Kidney tubule cell (primary cell): Measurements from ENCODE around the gene RFC4.
"Not testable (repeated sequence)": the region's sequence is repeated elsewhere in the genome, so short reads cannot be mapped to it uniquely, and the experiment has no call there.

Source experiments
- DNase-seq: peaks from one replicate; pipeline ENCODE4 v3.0.0-alpha.2; 2018; ENCODE audit warnings: low spot score

Gene RFC4, protein sequence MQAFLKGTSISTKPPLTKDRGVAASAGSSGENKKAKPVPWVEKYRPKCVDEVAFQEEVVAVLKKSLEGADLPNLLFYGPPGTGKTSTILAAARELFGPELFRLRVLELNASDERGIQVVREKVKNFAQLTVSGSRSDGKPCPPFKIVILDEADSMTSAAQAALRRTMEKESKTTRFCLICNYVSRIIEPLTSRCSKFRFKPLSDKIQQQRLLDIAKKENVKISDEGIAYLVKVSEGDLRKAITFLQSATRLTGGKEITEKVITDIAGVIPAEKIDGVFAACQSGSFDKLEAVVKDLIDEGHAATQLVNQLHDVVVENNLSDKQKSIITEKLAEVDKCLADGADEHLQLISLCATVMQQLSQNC

DNA sequence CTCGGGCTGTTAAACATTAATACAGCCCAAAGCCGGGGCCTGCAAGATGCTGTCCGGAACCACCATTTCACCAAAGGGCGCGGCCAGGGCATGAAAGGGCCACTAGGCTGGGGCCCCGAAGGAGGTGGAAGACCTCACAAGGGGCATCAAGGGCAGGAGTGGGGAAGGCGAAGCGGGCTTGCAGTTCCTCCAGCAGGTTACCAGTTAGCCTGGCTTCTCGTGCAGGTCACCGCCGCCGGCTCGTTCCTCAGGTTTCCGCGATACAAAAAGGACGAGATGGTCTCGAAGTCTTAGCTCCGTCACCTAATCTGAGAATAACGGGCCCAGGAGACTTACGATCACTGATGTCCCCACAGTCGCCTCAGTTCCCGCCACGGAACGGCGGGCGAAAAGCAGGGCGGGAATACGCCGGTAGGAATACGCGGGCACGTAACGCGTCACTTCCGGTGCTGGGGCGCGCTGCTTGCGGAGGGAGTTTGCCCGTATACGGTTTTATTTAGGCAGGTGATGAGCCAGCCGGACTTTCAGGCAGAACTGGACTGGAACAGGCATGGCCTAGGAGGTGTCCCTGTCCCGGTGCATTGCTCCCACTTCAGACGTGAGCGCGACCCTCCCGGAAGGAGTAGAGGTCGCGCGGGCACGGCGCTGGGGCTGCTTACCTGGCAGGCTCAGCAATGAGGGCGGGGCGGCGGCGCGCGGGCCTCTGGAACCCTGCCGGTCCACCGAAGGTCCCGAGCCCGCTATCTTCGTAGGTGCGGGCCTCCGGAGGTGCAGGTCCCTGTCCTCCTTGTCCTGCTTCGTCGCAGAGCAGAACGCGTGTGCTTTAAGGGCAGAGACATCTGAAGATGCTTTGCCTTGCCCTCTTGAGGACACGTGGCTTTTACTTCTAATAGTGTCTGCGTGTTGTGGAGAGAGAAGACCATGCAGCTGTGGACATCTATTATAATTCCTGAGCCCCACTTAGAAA, at the start of gene RFC4:
Gene RFC4 (minus strand): TSS at position 394 of the 967 bp plus-strand sequence. CDS start 1,769 bp downstream, outside the sequence.
- peak; percentile 82 for DNase-seq

DNA sequence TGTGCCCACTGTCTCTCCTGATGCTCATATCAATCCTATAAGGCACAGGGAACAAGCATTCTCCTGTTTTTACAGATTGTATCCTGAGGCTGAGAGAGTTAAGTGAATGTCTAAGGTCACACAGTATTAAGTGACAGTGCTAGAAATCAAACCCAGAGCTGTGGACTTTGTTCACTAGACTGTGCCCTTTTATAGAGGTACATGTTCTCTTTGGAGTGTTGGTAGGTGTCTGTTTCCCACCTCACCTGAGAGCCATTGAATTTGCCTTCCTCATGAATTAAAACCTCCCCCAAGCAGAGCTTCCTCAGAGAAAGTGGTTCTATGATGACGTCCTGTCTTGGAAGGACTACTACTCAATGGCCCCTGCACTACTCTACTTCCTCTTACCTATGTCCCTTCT, 48.7 kb upstream of the RFC4 start:
- no peak for DNase-seq

DNA sequence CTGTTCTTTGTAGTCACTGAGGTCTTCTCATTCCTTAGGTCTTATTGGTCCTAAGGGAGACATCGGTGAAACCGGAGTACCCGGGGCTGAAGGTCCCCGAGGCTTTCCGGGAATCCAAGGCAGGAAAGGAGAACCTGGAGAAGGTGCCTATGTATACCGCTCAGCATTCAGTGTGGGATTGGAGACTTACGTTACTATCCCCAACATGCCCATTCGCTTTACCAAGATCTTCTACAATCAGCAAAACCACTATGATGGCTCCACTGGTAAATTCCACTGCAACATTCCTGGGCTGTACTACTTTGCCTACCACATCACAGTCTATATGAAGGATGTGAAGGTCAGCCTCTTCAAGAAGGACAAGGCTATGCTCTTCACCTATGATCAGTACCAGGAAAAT, 47.9 kb upstream of the RFC4 start:
- no peak for DNase-seq

DNA sequence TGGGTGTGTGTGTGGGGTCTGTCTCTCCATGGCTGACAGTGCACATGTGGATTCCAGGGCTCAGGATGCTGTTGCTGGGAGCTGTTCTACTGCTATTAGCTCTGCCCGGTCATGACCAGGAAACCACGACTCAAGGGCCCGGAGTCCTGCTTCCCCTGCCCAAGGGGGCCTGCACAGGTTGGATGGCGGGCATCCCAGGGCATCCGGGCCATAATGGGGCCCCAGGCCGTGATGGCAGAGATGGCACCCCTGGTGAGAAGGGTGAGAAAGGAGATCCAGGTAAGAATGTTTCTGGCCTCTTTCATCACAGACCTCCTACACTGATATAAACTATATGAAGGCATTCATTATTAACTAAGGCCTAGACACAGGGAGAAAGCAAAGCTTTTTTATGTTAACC, 46.7 kb upstream of the RFC4 start:
- no peak for DNase-seq

DNA sequence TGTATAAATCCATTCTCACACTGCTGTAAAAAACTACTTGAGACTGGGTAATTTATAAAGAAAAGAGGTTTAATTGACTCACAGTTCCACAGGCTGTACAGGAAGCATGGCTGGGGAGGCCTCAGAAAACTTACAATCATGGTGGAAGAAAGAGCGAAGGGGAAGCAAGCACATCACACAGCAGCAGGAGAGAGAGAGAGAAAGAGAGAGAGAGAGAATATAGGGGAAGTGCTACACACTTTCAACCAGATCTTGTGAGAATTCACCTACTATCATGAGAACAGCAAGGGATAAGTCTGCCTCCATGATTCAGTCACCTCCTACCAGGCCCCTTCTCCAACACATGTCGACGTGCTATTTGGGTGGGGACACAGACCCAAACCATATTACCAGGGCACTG, 45.6 kb upstream of the RFC4 start:
- DNase-seq = not testable (repeated sequence)

DNA sequence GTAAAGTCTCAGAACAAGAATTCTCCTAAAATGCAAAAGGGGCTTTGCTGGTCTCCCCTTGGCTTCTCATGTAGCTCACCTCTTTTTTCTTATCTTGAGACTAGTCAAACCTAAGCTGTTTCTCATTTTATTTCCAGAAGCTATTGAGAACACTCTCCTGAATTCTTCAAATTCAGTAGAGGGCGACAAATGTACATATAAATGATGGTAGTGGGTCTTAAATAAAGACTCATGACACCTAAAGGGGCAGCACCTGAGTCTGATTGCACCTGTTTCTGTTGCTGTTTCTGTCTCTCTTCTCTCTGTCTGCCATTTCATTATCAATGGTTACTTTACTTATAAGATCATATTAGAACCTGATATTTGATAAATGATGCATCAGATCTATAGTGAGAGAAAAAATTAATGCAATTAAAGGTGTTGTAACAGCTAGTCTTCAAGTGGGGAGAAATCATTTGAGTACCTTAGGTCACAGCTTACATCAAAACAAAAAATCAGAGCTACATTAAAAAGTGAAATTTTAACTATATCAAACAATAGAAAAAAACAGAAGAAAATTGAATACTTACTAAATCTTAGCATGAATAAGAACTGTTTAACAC, 43.2 kb upstream of the RFC4 start:
- DNase-seq = peak; percentile 56

DNA sequence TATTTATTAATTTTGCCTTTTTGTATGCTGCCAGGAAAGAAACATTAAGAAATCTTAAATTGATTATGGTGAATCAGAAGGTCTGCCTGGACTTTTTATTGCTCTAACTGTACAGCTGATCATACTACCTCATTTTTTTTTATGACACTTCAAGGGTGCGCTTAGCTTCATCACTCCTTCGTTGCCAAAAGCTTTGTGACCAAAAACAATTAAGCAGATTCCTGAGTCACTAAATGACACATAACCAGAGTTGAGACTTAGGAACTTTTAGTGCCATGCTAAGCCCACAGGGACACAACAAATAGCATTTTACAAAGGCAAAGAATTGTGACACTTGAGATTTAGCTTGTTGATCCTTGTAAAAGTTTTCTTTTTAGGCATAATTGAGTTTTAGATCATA, 41.2 kb upstream of the RFC4 start:
- DNase-seq = no peak

DNA sequence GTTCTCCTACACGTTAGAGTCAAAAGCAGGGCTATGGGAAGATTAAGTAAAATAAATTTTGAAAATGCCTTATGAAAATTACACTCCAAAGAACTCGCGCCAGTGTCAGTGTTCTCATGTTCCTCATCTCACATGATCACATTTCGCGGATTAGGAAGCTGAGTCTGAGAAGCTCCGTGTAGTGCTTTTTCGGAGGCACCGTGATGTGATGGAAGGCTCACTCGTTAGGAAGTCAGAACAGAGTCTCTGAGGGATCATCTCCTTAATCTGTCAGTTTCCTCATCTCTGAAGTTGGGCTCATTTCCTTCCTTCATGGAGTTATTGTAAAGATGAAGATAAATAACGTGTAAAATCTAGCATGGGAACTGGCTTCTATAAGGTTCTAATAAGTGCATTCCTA, 39.5 kb upstream of the RFC4 start:
- DNase-seq = no peak

DNA sequence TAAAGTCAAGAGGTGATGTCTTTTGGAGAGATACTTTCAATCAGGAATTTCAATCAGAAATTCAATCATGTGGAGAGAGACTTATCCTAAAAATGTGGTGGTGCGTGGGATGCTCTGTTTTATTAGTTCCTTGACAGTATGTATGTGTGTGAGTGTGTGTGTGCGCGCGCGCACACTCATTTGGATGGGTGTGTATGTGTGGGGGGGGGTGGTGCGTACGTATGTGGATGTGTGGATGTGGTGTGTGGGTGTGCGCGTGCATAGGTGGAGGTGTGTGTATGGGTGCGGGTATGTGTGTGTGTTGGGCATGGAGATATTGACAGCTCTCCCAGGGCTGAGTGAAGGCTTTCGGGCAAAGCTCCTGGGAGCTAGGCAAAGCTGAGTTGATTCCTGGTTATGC, 38.6 kb upstream of the RFC4 start:
- DNase-seq = no peak

DNA sequence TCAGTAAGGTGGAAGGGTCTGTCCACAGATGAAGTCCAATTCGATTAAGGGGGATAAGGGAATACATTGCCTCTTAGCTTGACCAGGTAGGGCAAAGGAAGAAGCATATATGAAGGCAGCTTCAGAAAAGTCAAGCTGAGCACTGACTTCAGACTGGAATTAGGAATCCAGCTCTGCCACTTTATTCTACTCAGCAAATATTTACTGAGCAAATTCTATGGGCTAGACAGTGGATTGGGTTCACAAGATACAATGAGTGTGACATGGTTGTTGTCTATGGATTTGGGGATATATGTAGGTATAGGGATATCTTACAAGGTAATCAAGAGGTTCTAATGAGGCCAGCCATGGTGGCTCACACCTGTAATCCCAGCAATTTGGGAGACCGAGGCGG, 36.8 kb upstream of the RFC4 start:
- no peak for DNase-seq

DNA sequence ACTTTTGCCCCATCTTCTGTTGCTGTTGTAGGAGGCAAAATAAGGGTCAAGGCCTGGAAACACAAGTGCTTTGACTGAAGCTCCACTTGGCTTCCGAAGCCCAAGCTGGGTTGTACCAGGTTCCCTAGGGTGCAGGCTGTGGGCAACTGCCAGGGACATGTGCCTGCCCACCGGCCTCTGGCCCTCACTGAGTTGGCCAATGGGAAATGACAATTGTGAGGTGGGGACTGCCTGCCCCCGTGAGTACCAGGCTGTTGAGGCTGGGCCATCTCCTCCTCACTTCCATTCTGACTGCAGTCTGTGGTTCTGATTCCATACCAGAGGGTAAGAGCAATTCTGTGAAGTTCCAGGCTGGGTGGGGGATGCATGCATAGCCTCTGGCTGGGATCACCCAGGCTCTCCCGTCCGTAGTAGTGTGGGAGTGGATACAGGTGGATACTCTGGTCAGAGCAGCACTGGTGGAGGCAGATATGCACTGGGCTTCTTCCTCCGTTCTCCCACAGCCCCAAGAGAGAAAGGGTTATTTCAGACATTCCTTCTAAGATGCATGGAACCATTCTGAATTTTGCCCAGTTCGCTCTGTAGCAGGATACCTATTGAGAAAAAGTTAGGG, 36.2 kb upstream of the RFC4 start, which contains the start of gene ADIPOQ:
Gene ADIPOQ (plus strand): TSS at position 285 of the 613 bp plus-strand sequence. CDS start 10,349 bp downstream, outside the sequence.
- no peak for DNase-seq

DNA sequence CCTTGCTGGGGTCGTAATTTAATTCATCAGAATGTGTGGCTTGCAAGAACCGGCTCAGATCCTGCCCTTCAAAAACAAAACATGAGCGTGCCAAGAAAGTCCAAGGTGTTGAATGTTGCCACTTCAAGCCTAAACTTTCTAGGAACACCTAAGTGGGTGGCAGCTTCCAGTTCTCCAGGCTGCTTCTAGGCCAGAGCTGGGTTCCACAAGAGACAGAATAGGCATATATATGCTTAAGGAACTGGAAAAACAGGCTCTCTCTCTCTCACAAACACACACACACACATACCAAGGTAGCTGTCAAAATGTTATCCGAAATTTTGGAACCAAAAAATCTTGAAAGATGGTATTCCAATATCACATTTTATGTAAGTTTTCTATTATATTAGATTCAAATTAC, 35.3 kb upstream of the RFC4 start:
- DNase-seq = no peak

DNA sequence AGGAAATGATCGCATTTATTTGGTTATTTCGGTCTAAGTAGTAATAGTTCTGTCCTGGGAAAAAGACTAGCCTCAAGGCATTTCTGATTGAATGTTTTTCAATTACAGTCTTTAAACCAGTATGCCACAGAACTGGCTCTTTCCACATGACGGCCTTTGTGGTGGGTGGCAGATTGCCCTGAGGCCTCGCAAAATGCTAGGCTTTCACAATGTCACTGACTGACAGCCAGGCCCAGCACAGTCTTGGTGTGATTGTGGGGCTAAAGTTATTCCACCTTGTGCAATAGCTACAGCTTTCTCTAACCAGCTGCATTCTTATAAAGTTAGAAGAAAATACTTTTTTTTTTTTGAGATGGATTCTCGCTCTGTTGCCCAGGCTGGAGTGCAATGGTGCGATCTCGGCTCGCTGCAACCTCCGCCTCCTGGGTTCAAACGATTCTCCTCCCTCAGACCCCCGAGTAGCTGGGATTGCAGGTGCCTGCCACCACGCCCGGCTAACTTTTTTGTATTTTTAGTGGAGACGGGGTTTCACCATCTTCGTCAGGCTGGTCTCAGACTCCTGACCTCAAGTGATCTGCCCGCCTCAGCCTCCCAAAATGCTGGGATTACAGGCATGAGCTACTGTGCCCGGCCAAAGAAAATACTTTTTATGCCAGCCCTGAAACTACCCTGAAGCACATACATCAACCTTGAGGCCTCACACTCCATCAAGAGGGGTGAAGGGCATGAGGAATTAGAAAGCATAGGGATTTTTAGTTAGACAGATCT, 33.8 kb upstream of the RFC4 start:
- DNase-seq = peak; percentile 48

DNA sequence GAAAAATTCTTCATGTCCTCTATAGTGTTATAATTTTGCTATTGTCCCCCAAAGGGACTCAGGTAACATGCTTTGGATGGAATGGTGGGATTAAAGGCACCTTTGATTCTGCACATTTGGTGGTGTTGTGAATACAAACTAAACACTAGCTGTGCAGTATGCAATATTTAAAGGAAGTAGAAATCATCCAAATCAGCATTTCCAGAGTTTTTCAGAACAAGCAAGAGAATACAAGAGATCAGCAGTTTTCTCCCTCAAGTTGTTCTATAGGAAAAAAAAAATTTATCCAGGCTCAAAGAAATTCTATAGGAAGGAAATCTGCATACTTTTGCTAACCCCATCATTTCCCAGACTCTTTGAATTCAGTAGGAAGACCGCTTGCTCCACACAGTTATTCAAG, 26.0 kb upstream of the RFC4 start:
- DNase-seq = no peak

DNA sequence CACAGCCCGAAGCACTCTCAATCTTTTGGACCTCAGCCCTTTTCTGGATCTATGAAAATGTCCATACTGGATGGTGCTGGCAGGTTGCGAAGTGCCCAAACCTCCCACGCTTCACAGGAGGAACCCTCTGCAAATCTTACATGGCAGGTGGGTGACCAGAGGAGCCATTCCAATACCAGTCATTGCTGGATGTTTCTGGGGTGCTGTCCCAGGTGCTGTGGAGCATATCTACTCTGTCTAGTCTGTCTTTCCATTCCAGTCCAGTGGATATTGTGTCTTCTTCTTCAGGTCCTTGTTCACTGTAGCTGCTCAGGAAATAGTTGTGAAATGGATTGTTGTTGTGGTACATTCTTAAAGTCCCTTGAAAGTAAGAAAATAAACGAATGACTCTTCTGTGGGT, 25.5 kb upstream of the RFC4 start:
- no peak for DNase-seq

DNA sequence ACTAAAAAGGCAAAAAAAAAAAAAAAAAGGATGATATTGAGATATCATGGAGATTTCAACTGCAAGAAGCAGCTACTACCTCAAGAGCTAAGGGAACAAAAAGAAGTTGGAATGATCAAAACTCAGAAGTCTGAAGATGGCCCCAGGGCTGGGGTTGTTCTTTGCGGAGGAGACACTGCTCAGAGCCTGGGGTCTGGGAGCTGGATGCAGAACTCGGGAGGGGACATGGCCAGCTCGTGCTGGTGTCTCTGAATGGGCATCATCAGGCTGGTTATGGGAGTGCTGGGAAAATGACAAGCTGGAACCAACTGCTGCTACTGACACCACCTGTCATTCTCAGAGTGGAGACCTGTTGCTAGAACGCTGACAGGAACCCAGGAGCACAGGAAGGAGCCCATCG, 22.1 kb upstream of the RFC4 start:
- no peak for DNase-seq

DNA sequence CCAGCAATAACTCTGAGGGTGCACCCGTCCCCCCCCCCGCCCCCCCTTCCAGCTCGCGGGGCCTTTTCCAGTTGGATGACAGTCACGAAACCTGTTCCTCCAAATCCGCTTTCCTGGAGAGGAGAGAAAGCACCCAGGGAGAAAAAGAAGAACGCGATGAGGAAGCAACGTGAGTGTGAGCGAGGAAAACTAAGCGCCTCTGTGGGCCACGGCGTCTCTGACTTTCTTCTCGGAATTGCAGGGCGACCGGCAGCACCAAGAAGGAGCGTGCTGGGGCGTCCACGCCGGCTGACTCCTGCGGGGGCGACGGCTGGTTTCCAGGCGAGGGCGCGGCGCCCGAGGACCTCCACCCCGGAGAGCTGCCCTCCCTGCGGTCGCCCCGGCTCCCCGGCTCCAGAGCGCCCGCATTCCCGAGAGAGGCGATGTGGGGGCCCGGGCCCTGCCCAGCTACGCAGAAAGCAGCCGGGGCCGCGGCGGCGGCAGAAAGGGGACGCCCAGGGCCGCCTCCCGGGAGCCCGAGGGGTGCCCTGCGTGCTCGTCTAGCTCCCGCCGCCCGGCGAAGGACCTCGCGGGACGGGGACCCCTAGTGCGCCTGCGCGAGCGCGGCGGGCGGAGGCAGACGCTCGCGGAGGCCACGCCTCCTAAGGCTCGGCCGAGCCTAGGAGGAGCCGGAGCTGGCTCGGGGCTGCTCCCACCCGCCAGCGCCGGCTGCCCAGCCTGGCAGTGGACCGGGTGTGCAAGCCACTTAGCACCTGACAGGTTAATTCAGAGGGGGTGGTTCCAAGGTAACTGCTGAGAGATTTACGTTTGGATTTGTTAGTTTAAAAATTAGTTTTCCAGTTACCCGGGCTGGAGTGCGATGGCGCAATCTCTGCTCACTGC, 20.9 kb upstream of the RFC4 start:
- peak; percentile 89 for DNase-seq

DNA sequence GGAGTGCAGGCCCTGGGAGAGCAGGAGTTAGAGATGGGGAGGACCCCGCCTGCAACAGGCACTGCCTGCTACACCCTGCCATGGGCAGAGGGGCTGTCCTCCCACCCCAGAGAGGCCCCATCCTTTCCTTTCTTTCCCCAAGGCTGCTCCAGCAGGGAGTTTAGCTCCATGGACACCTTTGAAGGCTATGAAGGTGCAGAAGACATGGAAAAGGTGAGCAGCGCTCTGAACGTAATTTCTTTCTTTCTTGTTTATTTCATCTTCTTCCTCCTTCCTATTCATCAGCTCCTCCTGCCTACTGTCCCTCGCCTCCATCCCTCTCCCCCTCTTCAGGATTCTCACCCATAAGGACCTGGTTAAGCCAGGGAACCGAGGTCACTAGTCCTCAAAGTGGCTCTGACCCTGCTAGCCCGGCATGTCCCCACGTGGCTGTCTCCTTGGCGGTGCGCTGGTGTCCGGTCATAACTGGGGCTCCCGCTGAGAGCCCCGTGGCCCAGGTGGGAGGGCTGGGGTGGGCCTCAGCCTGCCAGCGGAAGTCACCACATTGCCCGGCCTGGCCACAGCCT, 20.2 kb upstream of the RFC4 start:
- peak; percentile 14 for DNase-seq

DNA sequence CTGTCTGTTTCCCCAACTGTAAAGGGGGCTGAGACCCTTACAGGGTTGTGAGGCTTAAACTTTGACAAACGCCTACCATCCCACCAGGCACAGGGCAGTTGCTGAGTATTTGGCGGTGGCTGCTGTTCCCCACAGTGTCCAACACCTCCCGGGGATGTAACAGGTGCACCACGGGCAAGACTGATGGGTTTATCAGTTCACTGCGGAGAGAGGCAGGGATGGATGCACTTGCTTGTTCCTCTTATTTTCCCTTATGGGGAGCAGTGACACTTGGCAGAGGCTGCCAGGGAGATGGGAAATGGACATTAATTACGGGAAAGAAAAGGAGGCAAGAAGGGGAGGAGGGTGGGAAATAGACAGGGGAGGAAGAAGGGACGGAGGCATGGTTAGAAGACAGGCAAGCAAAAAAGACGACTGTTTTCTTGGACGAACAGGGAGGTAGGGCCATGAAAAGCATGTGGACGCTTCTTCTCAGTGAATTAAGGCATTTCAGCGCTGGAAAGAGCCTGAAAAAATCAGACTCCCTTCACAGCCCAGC, 19.7 kb upstream of the RFC4 start:
- DNase-seq = no peak
